Neural progenitor cell (in vitro differentiated cells): ENCODE measurements around the gene KRTCAP2. TPM values are rescaled to one million over a fixed set of nuclear protein-coding genes. Genes with fewer than 3 reads are reported as not detected.

ENCODE experiments used
- DNase-seq: peaks from one replicate; pipeline ENCODE4 v3.0.0-alpha.2; 2016; ENCODE audit warnings: low spot score
- H2AFZ ChIP-seq: fragments of 200-600 bp; sonication (generic); replicated peaks from 2 replicates; pipeline ENCODE4 v1.6.1; 2016; ENCODE audit warnings: antibody characterized with exemption
- H3F3A ChIP-seq: fragments of 200-600 bp; sonication (generic); 2 replicates; pipeline ENCODE4 v1.6.1; 2016; ENCODE audit warnings: antibody characterized with exemption, low read depth
- H3K27ac ChIP-seq: fragments of 200-600 bp; sonication (generic); 2 replicates; pipeline ENCODE4 v1.5.1; 2016; ENCODE audit warnings: mild to moderate bottlenecking
- H3K27me3 ChIP-seq: fragments of 200-600 bp; sonication (generic); 2 replicates; pipeline ENCODE4 v1.6.1; 2016; ENCODE audit warnings: mild to moderate bottlenecking, moderate library complexity
- H3K36me3 ChIP-seq: fragments of 200-600 bp; sonication (generic); 2 replicates; pipeline ENCODE4 v1.5.1; 2016
- H3K4me1 ChIP-seq: fragments of 200-600 bp; sonication (generic); 2 replicates; pipeline ENCODE4 v1.6.1; 2016; ENCODE audit warnings: mixed run types
- H3K4me2 ChIP-seq: fragments of 200-600 bp; sonication (generic); 2 replicates; pipeline ENCODE4 v1.6.1; 2016
- H3K4me3 ChIP-seq: fragments of 200-600 bp; sonication (generic); 2 replicates; pipeline ENCODE4 v1.5.1; 2016
- H3K79me2 ChIP-seq: fragments of 200-600 bp; sonication (generic); 2 replicates; pipeline ENCODE4 v1.6.1; 2016; ENCODE audit warnings: low read depth
- H3K9ac ChIP-seq: fragments of 200-600 bp; sonication (generic); 2 replicates; pipeline ENCODE4 v1.6.1; 2016
- H3K9me3 ChIP-seq: fragments of 200-600 bp; sonication (generic); 2 replicates; pipeline ENCODE4 v1.5.1; 2016; ENCODE audit warnings: low read depth
- H4K20me1 ChIP-seq: fragments of 200-600 bp; sonication (generic); 2 replicates; pipeline ENCODE4 v1.6.1; 2016; ENCODE audit warnings: low read depth
- H3K27ac Mint-ChIP-seq: 3 replicates; pipeline ENCODE4 v1.8.0; 2021; ENCODE audit warnings: mixed read lengths
- H3K27me3 Mint-ChIP-seq: 2 replicates; pipeline ENCODE4 v1.8.0; 2022; ENCODE audit warnings: low read depth, mild to moderate bottlenecking, inconsistent platforms, moderate library complexity, mixed read lengths; ENCODE audit not compliant: insufficient read depth
- H3K36me3 Mint-ChIP-seq: 3 replicates; pipeline ENCODE4 v1.8.0; 2021; ENCODE audit warnings: mixed read lengths
- H3K4me1 Mint-ChIP-seq: 3 replicates; pipeline ENCODE4 v1.8.0; 2021; ENCODE audit warnings: mixed read lengths
- H3K4me3 Mint-ChIP-seq: 3 replicates; pipeline ENCODE4 v1.8.0; 2021; ENCODE audit warnings: mild to moderate bottlenecking, moderate library complexity, mixed read lengths
- H3K9me3 Mint-ChIP-seq: 3 replicates; pipeline ENCODE4 v1.8.0; 2020; ENCODE audit warnings: mixed read lengths
- CTCF ChIP-seq: fragments of 200-600 bp; sonication (generic); IDR thresholded peaks from 2 replicates; pipeline ENCODE4 v1.5.1; 2017; ENCODE audit warnings: antibody characterized with exemption, mild to moderate bottlenecking
- EZH2 ChIP-seq: fragments of 200-600 bp; sonication (generic); IDR thresholded peaks from 2 replicates; pipeline ENCODE4 v1.6.1; 2017; ENCODE audit warnings: antibody characterized with exemption, mild to moderate bottlenecking, moderate library complexity
- EZH2phosphoT487 ChIP-seq: fragments of 200-600 bp; sonication (generic); IDR thresholded peaks from 2 replicates; pipeline ENCODE4 v1.6.1; 2017; ENCODE audit warnings: antibody characterized with exemption
- total RNA-seq: library from RNA; depleted of rRNA; stranded (reverse); fragments of >200 nt; gene quantifications from 2 replicates; pipeline ENCODE4 v1.2.3, GENCODE V29; 2015; ENCODE audit warnings: low replicate concordance

Gene KRTCAP2
- total RNA-seq, 1 donor from 2014 or later, result 37.8 TPM

DNA sequence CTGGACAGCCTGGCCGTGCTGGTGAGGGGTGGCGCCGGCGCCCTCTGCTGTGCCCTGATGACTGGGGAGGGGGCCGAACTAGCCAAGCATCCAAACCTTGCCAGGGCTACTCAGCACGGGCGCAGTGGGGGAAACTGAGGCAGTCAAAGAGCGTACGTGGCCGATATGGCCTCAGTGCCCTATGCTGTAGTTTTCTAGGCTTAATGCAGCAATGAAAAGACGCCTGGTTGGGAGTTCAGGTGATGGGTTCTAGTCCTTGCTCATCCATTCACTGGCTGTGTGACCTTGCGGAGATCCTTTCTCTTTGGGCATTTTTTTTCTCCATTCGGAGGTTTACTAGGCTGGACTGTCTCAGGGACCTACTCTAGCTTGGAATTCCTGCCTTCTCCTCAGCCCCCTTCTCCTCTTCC is 36.2 kb upstream of the KRTCAP2 start:
- no peaks in the 10 kb centered on the region for H3K36me3 ChIP-seq
- Mint-ChIP-seq H3K4me3 (peak overlapping the region; percentile 88), H3K4me1 (peaks cover 43% of the 10 kb centered on the region), H3K36me3 (peaks cover 3% of the 10 kb centered on the region), H3K27me3 (peaks cover 34% of the 10 kb centered on the region), H3K9me3 (no peaks in the 10 kb centered on the region), H3K27ac (peak overlapping the region; percentile 94)
- peak overlapping the region; percentile 86 for H3K4me3 ChIP-seq
- no peak for TF ChIP-seq EZH2phosphoT487
- no peak for TF ChIP-seq CTCF
- no peak for TF ChIP-seq EZH2
- H3K4me2 ChIP-seq, result peak overlapping the region; percentile 96
- H3K9ac ChIP-seq, result peak overlapping the region; percentile 62
- peak overlapping the region; percentile 77 for H2AFZ ChIP-seq
- peaks cover 8% of the 10 kb centered on the region for H3K79me2 ChIP-seq
- no peaks in the 10 kb centered on the region for H3K27me3 ChIP-seq
- no peaks in the 10 kb centered on the region for H3K9me3 ChIP-seq
- peaks cover 24% of the 10 kb centered on the region for H3K4me1 ChIP-seq
- peak overlapping the region; percentile 64 for H3K27ac ChIP-seq
- peaks cover 16% of the 10 kb centered on the region for H4K20me1 ChIP-seq
- peaks cover 59% of the 10 kb centered on the region for H3F3A ChIP-seq
- peak; percentile 47 for DNase-seq

GRCh38 chr1:155208541-155209311 is 35.6 kb upstream of the KRTCAP2 start, which contains the start of gene MTX1:
MTX1 (plus strand) TSS chr1:155208695; CDS start chr1:155208805, 110 bp downstream.
- H3K27me3 ChIP-seq, result no peaks in the 10 kb centered on the region
- H4K20me1 ChIP-seq, result peaks cover 19% of the 10 kb centered on the region
- Mint-ChIP-seq H3K27ac (peak within 1 kb of the TSS; percentile 97), H3K9me3 (no peaks in the 10 kb centered on the region), H3K4me3 (peak within 1 kb of the TSS; percentile 88), H3K4me1 (peaks cover 43% of the 10 kb centered on the region), H3K27me3 (peaks cover 34% of the 10 kb centered on the region), H3K36me3 (peaks cover 3% of the 10 kb centered on the region)
- H3K4me3 ChIP-seq, result peak within 1 kb of the TSS; percentile 86
- H2AFZ ChIP-seq, result peak within 1 kb of the TSS; percentile 77
- peak within 1 kb of the TSS; percentile 64 for H3K9ac ChIP-seq
- peak within 1 kb of the TSS; percentile 92 for H3K27ac ChIP-seq
- TF ChIP-seq CTCF (no peak), EZH2phosphoT487 (no peak), EZH2 (no peak)
- H3F3A ChIP-seq, result peaks cover 65% of the 10 kb centered on the region
- DNase-seq, result peak; percentile 96
- H3K79me2 ChIP-seq, result peaks cover 8% of the 10 kb centered on the region
- H3K36me3 ChIP-seq, result no peaks in the 10 kb centered on the region
- no peaks in the 10 kb centered on the region for H3K9me3 ChIP-seq
- H3K4me2 ChIP-seq, result peak within 1 kb of the TSS; percentile 96
- H3K4me1 ChIP-seq, result peaks cover 24% of the 10 kb centered on the region

DNA sequence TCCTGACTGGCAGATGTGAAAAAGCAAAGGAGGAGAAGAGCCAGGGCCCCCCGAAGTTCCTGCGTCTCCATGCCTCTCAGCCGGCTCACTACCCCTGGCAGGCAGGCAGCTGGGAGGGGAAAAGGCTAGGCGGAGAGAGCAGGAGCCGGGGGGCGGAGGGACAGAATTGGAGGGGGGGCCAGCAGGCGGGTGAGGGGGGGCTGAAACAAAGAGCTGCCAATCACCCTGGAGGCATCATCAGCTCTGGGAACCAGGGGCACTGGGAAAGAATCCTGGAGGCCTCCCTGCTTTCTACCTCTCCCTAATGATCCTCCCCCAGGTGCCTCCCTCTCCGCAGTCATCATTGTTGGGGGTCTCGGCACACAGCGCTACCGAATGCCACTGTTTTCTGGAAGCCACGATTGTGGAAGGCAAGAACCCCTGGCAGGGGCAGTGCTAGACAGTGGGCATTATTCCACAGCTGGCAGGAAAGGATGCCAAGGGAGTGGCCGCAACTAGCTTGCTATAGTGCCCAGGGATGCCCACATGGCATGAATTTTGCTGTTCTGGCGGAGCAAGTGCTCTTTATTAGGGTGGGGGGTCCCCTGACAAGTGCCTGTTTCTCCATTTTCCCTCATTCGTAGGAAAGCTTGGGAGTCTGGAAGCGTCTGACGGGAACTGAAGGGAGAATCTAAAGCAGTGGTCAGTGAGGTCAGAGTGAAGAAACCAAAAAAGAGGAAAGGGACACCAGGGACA is 34.9 kb upstream of the KRTCAP2 start, which contains the start of gene THBS3:
THBS3 (minus strand) TSS at position 92 of the 735 bp plus-strand sequence; CDS start at position 71, 21 bp downstream.
- H3K36me3 Mint-ChIP-seq, result peaks cover 7% of the 10 kb centered on the region
- H3K27me3 Mint-ChIP-seq, result peaks cover 34% of the 10 kb centered on the region
- H3K27ac Mint-ChIP-seq, result peak within 1 kb of the TSS; percentile 97
- peak within 1 kb of the TSS; percentile 64 for H3K9ac ChIP-seq
- H3K36me3 ChIP-seq, result no peaks in the 10 kb centered on the region
- TF ChIP-seq EZH2phosphoT487 (no peak), EZH2 (no peak), CTCF (no peak)
- H3K4me1 Mint-ChIP-seq, result peaks cover 43% of the 10 kb centered on the region
- H3K27me3 ChIP-seq, result no peaks in the 10 kb centered on the region
- peak; percentile 85 for DNase-seq
- H3K79me2 ChIP-seq, result peaks cover 8% of the 10 kb centered on the region
- peaks cover 72% of the 10 kb centered on the region for H3F3A ChIP-seq
- H3K4me3 ChIP-seq, result peak within 1 kb of the TSS; percentile 86
- peak within 1 kb of the TSS; percentile 96 for H3K4me2 ChIP-seq
- H2AFZ ChIP-seq, result peak within 1 kb of the TSS; percentile 77
- no peaks in the 10 kb centered on the region for H3K9me3 Mint-ChIP-seq
- peaks cover 24% of the 10 kb centered on the region for H3K4me1 ChIP-seq
- peak within 1 kb of the TSS; percentile 88 for H3K4me3 Mint-ChIP-seq
- H3K9me3 ChIP-seq, result no peaks in the 10 kb centered on the region
- H4K20me1 ChIP-seq, result peaks cover 19% of the 10 kb centered on the region
- H3K27ac ChIP-seq, result peak within 1 kb of the TSS; percentile 92
